Activated T-helper 17 cell treated with anti-CD3 and anti-CD28 coated beads, Interleukin-2, amount 50 U/mL, for 72 hours (primary cell): ENCODE results near the gene ADM5. TPM values are rescaled to one million over a fixed set of nuclear protein-coding genes. Genes with fewer than 3 reads are reported as not detected.

Source experiments
- ATAC-seq: fragments of 150-1000 bp; cut with Tn5 transposase; replicated peaks from 2 replicates; pipeline ENCODE4 v1.10.0; 2021; ENCODE audit warnings: mild to moderate bottlenecking, moderate library complexity
- H3K27ac Mint-ChIP-seq: one replicate; pipeline ENCODE4 v1.8.0; 2022; ENCODE audit warnings: mixed read lengths
- H3K27me3 Mint-ChIP-seq: one replicate; pipeline ENCODE4 v1.8.0; 2022; ENCODE audit warnings: mixed read lengths
- H3K36me3 Mint-ChIP-seq: one replicate; pipeline ENCODE4 v1.8.0; 2022; ENCODE audit warnings: low read depth, mild to moderate bottlenecking, mixed read lengths
- H3K4me1 Mint-ChIP-seq: one replicate; pipeline ENCODE4 v1.8.0; 2022; ENCODE audit warnings: mixed read lengths
- H3K4me3 Mint-ChIP-seq: one replicate; pipeline ENCODE4 v1.8.0; 2022; ENCODE audit warnings: mild to moderate bottlenecking, mixed read lengths
- H3K9me3 Mint-ChIP-seq: one replicate; pipeline ENCODE4 v1.8.0; 2022; ENCODE audit warnings: mixed read lengths
- total RNA-seq, 2 donors: library from RNA; stranded (reverse); gene quantifications; one replicate each; pipeline ENCODE4 v1.2.3, GENCODE V29; 2022

ADM5 gene
- total RNA-seq, 2 donors from 2014 or later, result 8.5 to 8.6 TPM

GRCh38 chr19:49653466-49653806 lies 36.0 kb upstream of the ADM5 start:
- Mint-ChIP-seq H3K9me3 (no peaks in the 10 kb centered on the region), H3K4me3 (no peak overlapping the region), H3K4me1 (no peaks in the 10 kb centered on the region), H3K27ac (no peak overlapping the region), H3K27me3 (no peaks in the 10 kb centered on the region), H3K36me3 (peaks cover 68% of the 10 kb centered on the region)
- ATAC-seq, result no peak

GRCh38 chr19:49654581-49654980 lies 34.8 kb upstream of the ADM5 start:
- H3K27ac Mint-ChIP-seq, result no peak overlapping the region
- H3K4me1 Mint-ChIP-seq, result no peaks in the 10 kb centered on the region
- H3K36me3 Mint-ChIP-seq, result peaks cover 67% of the 10 kb centered on the region
- ATAC-seq, result no peak
- no peaks in the 10 kb centered on the region for H3K27me3 Mint-ChIP-seq
- no peak overlapping the region for H3K4me3 Mint-ChIP-seq
- H3K9me3 Mint-ChIP-seq, result no peaks in the 10 kb centered on the region

GRCh38 chr19:49655570-49656455 lies 33.6 kb upstream of the ADM5 start:
- Mint-ChIP-seq H3K36me3 (peaks cover 74% of the 10 kb centered on the region), H3K4me3 (no peak overlapping the region), H3K4me1 (no peaks in the 10 kb centered on the region), H3K27ac (no peak overlapping the region), H3K9me3 (no peaks in the 10 kb centered on the region), H3K27me3 (no peaks in the 10 kb centered on the region)
- ATAC-seq, result no peak

- H3K9me3 Mint-ChIP-seq, result no peaks in the 10 kb centered on the region
These were observed 32.8 kb upstream of the ADM5 start for GRCh38 chr19:49656456-49657109.

GRCh38 chr19:49657493-49658138 lies 31.8 kb upstream of the ADM5 start:
- Mint-ChIP-seq H3K27me3 (no peaks in the 10 kb centered on the region), H3K4me1 (no peaks in the 10 kb centered on the region), H3K9me3 (no peaks in the 10 kb centered on the region), H3K36me3 (peaks cover 87% of the 10 kb centered on the region), H3K27ac (no peak overlapping the region), H3K4me3 (no peak overlapping the region)
- ATAC-seq, result no peak

More at GRCh38 chr19:49656456-49657109, 32.8 kb upstream of the ADM5 start:
- H3K4me3 Mint-ChIP-seq, result no peak overlapping the region
- no peak for ATAC-seq
- H3K4me1 Mint-ChIP-seq, result no peaks in the 10 kb centered on the region
- no peak overlapping the region for H3K27ac Mint-ChIP-seq
- H3K27me3 Mint-ChIP-seq, result no peaks in the 10 kb centered on the region
- peaks cover 81% of the 10 kb centered on the region for H3K36me3 Mint-ChIP-seq

GRCh38 chr19:49658139-49658517 lies 31.3 kb upstream of the ADM5 start:
- Mint-ChIP-seq H3K9me3 (no peaks in the 10 kb centered on the region), H3K27ac (no peak overlapping the region), H3K36me3 (peaks cover 87% of the 10 kb centered on the region), H3K4me3 (no peak overlapping the region), H3K4me1 (no peaks in the 10 kb centered on the region), H3K27me3 (no peaks in the 10 kb centered on the region)
- no peak for ATAC-seq

GRCh38 chr19:49658566-49659442 lies 30.6 kb upstream of the ADM5 start:
- Mint-ChIP-seq H3K4me3 (no peak overlapping the region), H3K36me3 (peaks cover 90% of the 10 kb centered on the region), H3K9me3 (no peaks in the 10 kb centered on the region), H3K27ac (peak overlapping the region; percentile 10), H3K27me3 (no peaks in the 10 kb centered on the region), H3K4me1 (no peaks in the 10 kb centered on the region)
- no peak for ATAC-seq

- Mint-ChIP-seq H3K9me3 (no peaks in the 10 kb centered on the region), H3K36me3 (peaks cover 90% of the 10 kb centered on the region), H3K27ac (no peak overlapping the region), H3K4me1 (no peaks in the 10 kb centered on the region), H3K4me3 (no peak overlapping the region), H3K27me3 (no peaks in the 10 kb centered on the region)
- no peak for ATAC-seq
These were observed 28.9 kb upstream of the ADM5 start for GRCh38 chr19:49660338-49660961.

GRCh38 chr19:49662011-49662410 lies 27.4 kb upstream of the ADM5 start:
- no peak for ATAC-seq
- Mint-ChIP-seq H3K9me3 (no peaks in the 10 kb centered on the region), H3K36me3 (peaks cover 81% of the 10 kb centered on the region), H3K4me1 (peaks cover 5% of the 10 kb centered on the region), H3K27me3 (no peaks in the 10 kb centered on the region), H3K27ac (no peak overlapping the region), H3K4me3 (no peak overlapping the region)

GRCh38 chr19:49663224-49663623 lies 26.2 kb upstream of the ADM5 start:
- Mint-ChIP-seq H3K36me3 (peaks cover 74% of the 10 kb centered on the region), H3K9me3 (no peaks in the 10 kb centered on the region), H3K4me1 (peaks cover 10% of the 10 kb centered on the region), H3K27ac (peak overlapping the region; percentile 98), H3K4me3 (peak overlapping the region; percentile 99), H3K27me3 (no peaks in the 10 kb centered on the region)
- no peak for ATAC-seq

GRCh38 chr19:49664171-49665035 lies 25.0 kb upstream of the ADM5 start:
- H3K36me3 Mint-ChIP-seq, result peaks cover 73% of the 10 kb centered on the region
- no peaks in the 10 kb centered on the region for H3K9me3 Mint-ChIP-seq
- H3K4me1 Mint-ChIP-seq, result peaks cover 10% of the 10 kb centered on the region
- ATAC-seq, result peak; percentile 78
- H3K27ac Mint-ChIP-seq, result peak overlapping the region; percentile 98
- peak overlapping the region; percentile 99 for H3K4me3 Mint-ChIP-seq
- H3K27me3 Mint-ChIP-seq, result no peaks in the 10 kb centered on the region

- Mint-ChIP-seq H3K9me3 (no peaks in the 10 kb centered on the region), H3K36me3 (peaks cover 71% of the 10 kb centered on the region), H3K4me3 (peak overlapping the region; percentile 99), H3K27me3 (no peaks in the 10 kb centered on the region), H3K27ac (peak overlapping the region; percentile 98), H3K4me1 (peaks cover 10% of the 10 kb centered on the region)
- no peak for ATAC-seq
These were observed 24.4 kb upstream of the ADM5 start for GRCh38 chr19:49665036-49665350.
